K562 (cell line): ENCODE measurements around the gene POLD3. TPM values are rescaled to one million over a fixed set of nuclear protein-coding genes. Genes with fewer than 3 reads are reported as not detected.

Source experiments
- BRF2 ChIP-seq: IDR thresholded peaks from 3 replicates; pipeline ENCODE4 v1.6.1; 2011; ENCODE audit warnings: borderline replicate concordance, mild to moderate bottlenecking; ENCODE audit not compliant: insufficient read length, insufficient read depth
- CEBPG ChIP-seq, 3 experiments: fragments of 200-800 bp in 1 of 3; sonication (Bioruptor generic) in 1 of 3; sonication (generic) in 1 of 3; formaldehyde crosslinking in 1 of 3; IDR thresholded peaks in 2 of 3; conservative IDR thresholded peaks in 1 of 3; 2 replicates each; pipeline versions ENCODE4 v1.6.1 to v1.8.0; 2016 to 2022; ENCODE audit warnings: missing compliant biosample characterization in 2 of 3, missing genetic modification characterization in 2 of 3, mild to moderate bottlenecking in 1 of 3, missing genetic modification reagents in 1 of 3
- CREM ChIP-seq: IDR thresholded peaks from 2 replicates; pipeline ENCODE4 v1.6.1; 2014; ENCODE audit warnings: antibody characterized with exemption, low read depth
- E2F8 ChIP-seq: fragments of 450-650 bp; IDR thresholded peaks from 2 replicates; pipeline ENCODE4 v1.7.1; 2018; ENCODE audit warnings: mild to moderate bottlenecking, low read depth; ENCODE audit not compliant: partially characterized antibody
- FOSL1 ChIP-seq: fragments of 200-800 bp; sonication (Bioruptor generic); conservative IDR thresholded peaks from 2 replicates; pipeline ENCODE4 v1.6.1; 2016; ENCODE audit warnings: missing genetic modification characterization, missing compliant biosample characterization
- FOXK2 ChIP-seq, 2 experiments: fragments of 450-650 bp; IDR thresholded peaks in 1 of 2; conservative IDR thresholded peaks in 1 of 2; 2 replicates each; pipeline ENCODE4 v1.6.1; 2016; ENCODE audit warnings: low read depth in 2 of 2, mild to moderate bottlenecking in 1 of 2
- GTF2E2 ChIP-seq: fragments of 200-800 bp; sonication (Bioruptor generic); IDR thresholded peaks from 2 replicates; pipeline ENCODE4 v1.6.1; 2016; ENCODE audit warnings: missing genetic modification characterization, missing compliant biosample characterization
- NR2C2 ChIP-seq, 2 experiments: fragments of 200-800 bp in 1 of 2; sonication (Bioruptor generic) in 1 of 2; sonication (generic) in 1 of 2; formaldehyde crosslinking in 1 of 2; IDR thresholded peaks; 2 replicates each; pipeline versions ENCODE4 v1.6.1 to v1.8.0; 2016 to 2022; ENCODE audit warnings: mild to moderate bottlenecking in 1 of 2, missing compliant biosample characterization in 1 of 2, missing genetic modification characterization in 1 of 2, missing genetic modification reagents in 1 of 2
- POLR2AphosphoS2 ChIP-seq: IDR thresholded peaks from 2 replicates; pipeline ENCODE4 v1.6.1; 2012; ENCODE audit warnings: low read length, improper control_type of control experiment
- POLR2H ChIP-seq: IDR thresholded peaks from 2 replicates; pipeline ENCODE4 v1.6.1; 2016; ENCODE audit warnings: missing genetic modification characterization, low read depth, mild to moderate bottlenecking, control low read depth, missing compliant biosample characterization, moderate library complexity
- PRDM10 ChIP-seq: fragments of 450-650 bp; IDR thresholded peaks from 2 replicates; pipeline ENCODE4 v1.6.1; 2018; ENCODE audit not compliant: partially characterized antibody
- TAF9B ChIP-seq: fragments of 450-650 bp; IDR thresholded peaks from 2 replicates; pipeline ENCODE4 v1.6.1; 2018; ENCODE audit warnings: mild to moderate bottlenecking; ENCODE audit not compliant: partially characterized antibody
- U2AF1 ChIP-seq: fragments of 200-400 bp; formaldehyde crosslinking; optimal IDR thresholded peaks from 2 replicates; pipeline ENCODE3; 2017; ENCODE audit warnings: mild to moderate bottlenecking, low read depth, low read length, moderate library complexity
- ZBTB7A ChIP-seq: IDR thresholded peaks from 2 replicates; pipeline ENCODE4 v1.6.1; 2011; ENCODE audit warnings: low read depth, mild to moderate bottlenecking, low read length, moderate library complexity, borderline replicate concordance; ENCODE audit not compliant: control insufficient read depth
- ZNF146 ChIP-seq: IDR thresholded peaks from one replicate; pipeline ENCODE4 v1.6.1; 2018; ENCODE audit warnings: missing compliant biosample characterization; ENCODE audit not compliant: unreplicated experiment
- ZNF24 ChIP-seq: fragments of 450-650 bp; IDR thresholded peaks from 2 replicates; pipeline ENCODE4 v1.6.1; 2016
- ZNF699 ChIP-seq: fragments of 250-450 bp; sonication (Bioruptor Pico); IDR thresholded peaks from 2 replicates; pipeline ENCODE4 v1.8.0; 2021; ENCODE audit warnings: mild to moderate bottlenecking, moderate library complexity; ENCODE audit not compliant: insufficient replicate concordance
- ZSCAN29 ChIP-seq: fragments of 450-650 bp; IDR thresholded peaks from 2 replicates; pipeline ENCODE4 v1.6.1; 2017
- polyA plus RNA-seq, 8 experiments: library from polyadenylated mRNA; depleted of rRNA in 4 of 8; stranded (reverse) in 5 of 8; unstranded in 3 of 8; fragments of >200 nt; fragmentation: Nextera tagmentation in 2 of 8; fragmentation: Illumina TruSeq in 1 of 8; extraction: Ambion mirVana in 2 of 8; extraction: Trizol in 1 of 8; gene quantifications; 2 replicates each; pipeline versions ENCODE4 v1.2.1 to v1.2.3, GENCODE V29; 2011 to 2014; ENCODE audit warnings: inconsistent platforms in 1 of 8, missing spikeins in 1 of 8
- total RNA-seq, 7 experiments: library from RNA; depleted of rRNA in 6 of 7; stranded (reverse); fragments of >200 nt in 6 of 7; fragmentation: Illumina TruSeq in 2 of 7; extraction: Trizol in 2 of 7; gene quantifications; 2 replicates each; pipeline versions ENCODE4 v1.2.1 to v1.2.3, GENCODE V29; 2011 to 2021; ENCODE audit warnings: low replicate concordance in 1 of 7

The POLD3 gene
- total and polyA plus RNA-seq, 9 of the 15 experiments (the other 6 are each of a cell fraction or from before 2014, with no cell fraction given) = 10.6 to 40.1 (median 24.6) TPM

GRCh38 chr11:74592441-74593362, at the start of gene POLD3 (continued):
- TF ChIP-seq PRDM10 (peak; percentile 18), POLR2H (tag) (peak; percentile 72), NR2C2 (CRISPR knock-in tag; IDR thresholded peaks at IDR 0.05) (peak; percentile 91), NR2C2 (tag; IDR thresholded peaks at IDR 0.05) (peak; percentile 99), E2F8 (peak; percentile 99), ZNF699 (CRISPR knock-in tag) (no peak), ZSCAN29 (0 out of 2 replicates have a peak, but pooled peaks have one; percentile 14), ZNF24 (no peak), GTF2E2 (tag) (peak; percentile 54; the same call in 1 of the 2 replicates), FOSL1 (tag) (no peak), FOXK2 (conservative IDR thresholded peaks at IDR 0.05 in 1 of 2, IDR thresholded peaks at IDR 0.05 in 1 of 2; ENCODE audit: low read depth in 2 of 2) (peak; percentile 47 to 65; a peak in 3 of 4 replicates), CREM (peak; percentile 89), ZBTB7A (peak; percentile 46; the same call in 1 of the 2 replicates), BRF2 (no peak), TAF9B (no peak), POLR2AphosphoS2 (no peak), CEBPG (CRISPR knock-in tag; IDR thresholded peaks at IDR 0.05) (peak; percentile 75), CEBPG (tag; conservative IDR thresholded peaks at IDR 0.05 in 1 of 2, IDR thresholded peaks at IDR 0.05 in 1 of 2) (peak; percentile 84 to 96), U2AF1 (no peak), ZNF146 (CRISPR knock-in tag) (no peak)
